Stimulated activated CD8-positive, alpha-beta memory T cell treated with anti-CD3 and anti-CD28 coated beads, Interleukin-7, amount 100 ng/mL, for 4 hours (primary cell): ENCODE results near the gene GCLM.
A peak's percentile ranks its signal among the peaks of the same experiment; 100 is the strongest.

Source experiments
- DNase-seq, 2 donors: peaks; one replicate each; pipeline ENCODE4 v3.0.0-alpha.2; 2020; ENCODE audit warnings: low read depth in 2 of 2

GCLM gene

DNA sequence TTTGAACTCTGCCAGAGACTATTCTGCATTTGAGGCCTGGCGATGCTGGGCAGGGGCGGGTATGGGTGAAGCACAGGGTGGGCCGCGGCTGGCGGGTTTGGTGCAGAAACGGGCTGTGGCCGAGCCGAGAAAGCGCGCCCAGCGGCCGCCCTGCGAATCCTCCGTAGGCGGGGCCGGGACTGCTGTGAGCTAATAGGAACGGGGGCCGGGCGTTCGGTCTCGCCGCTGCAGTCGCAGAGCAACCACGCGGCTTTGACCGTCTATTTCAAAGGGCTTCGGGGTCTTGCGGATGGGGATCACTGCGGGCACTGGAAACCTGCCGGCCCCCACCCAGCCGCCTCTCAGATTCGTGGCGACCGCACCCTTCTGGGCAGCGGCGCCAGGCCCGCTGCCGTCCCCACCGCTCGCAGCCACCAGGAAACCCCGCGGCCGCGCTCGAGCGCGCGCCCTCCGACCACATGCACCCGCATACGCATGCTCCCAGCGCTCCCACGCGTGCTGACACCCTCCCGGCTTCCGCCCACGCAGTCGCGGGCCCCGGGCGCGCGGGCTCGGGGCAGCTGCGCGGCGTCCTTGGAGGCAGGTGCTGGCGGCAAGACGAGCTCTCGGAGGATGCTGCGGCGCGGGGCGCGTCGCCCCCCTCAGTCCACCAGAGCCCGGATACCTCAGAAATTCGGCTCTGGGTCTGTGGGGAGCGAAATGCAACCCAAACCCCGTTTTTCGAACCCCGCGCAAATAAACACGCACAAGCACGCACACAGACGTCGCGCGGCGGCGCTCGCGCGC is 62.8 kb downstream of the GCLM start:
- DNase-seq = peak; percentile 73 to 84

DNA sequence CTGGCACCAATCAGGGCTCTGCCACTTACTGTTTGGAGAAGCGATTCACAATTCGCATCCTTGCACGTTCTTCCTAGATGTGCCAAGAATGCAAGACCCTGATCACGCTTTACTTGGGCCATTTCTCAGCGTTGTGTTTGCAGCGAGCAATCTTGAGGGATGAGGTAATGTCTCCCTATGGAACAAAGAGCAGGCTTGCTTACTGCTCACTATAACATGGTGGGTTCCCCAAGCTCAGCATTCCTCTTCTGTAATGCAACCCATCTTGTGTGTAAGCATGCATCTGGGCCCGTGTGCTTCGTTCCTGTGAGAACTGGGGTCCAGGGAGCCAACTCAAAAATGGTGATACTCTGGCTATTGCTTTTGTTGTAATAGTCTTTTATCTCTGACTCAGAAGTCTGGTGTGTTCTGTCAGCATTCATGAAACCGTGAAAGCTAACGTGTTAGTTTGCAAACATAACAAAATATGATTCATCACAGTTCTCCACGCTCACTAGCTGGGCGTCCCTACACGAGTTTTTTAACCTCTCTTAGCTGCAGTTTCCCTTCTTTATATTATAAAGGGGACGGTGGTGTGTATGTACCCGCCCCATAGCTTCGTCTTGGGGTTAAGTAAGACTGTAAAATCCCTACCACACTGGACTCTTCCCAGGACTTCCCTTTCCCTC is 63.6 kb downstream of the GCLM start:
- peak in 1 of 2 donors; percentile 27 for DNase-seq

DNA sequence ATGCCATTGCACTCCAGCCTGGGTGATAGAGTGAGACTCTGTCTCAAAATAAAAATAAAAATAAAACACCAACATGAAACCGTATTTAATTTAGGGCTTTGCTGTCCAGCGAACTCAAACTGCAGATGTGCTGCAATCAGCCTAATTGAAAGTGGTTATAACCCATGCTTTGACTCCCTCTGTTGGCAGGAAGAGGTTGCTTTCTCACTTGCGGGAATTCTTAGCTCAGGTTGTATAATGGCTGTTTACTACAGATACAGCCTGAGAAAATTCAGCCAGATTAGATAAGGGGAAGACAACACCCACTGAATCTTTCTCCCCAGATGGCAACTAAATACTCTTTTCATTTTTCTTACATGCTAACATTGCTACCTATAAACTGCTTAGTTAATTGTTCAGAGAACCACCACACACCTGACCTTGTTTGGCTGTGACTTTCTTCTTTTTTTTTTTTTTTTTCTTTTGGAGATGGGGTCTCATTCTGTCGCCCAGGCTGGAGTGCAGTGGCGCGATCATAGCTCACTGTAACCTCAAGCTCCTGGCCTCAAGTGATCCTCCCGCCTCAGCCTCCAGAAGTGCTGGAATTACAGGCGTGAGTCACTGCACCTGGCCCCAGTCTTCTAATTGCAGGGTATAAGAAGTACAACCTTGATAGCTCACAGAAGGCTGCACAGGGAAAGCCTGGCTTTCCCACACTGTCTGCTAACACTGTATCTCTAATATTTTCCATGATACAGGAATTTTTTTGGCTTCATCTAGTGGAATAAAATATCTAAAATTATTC is 64.8 kb downstream of the GCLM start:
- DNase-seq = peak in 1 of 2 donors; percentile 13

DNA sequence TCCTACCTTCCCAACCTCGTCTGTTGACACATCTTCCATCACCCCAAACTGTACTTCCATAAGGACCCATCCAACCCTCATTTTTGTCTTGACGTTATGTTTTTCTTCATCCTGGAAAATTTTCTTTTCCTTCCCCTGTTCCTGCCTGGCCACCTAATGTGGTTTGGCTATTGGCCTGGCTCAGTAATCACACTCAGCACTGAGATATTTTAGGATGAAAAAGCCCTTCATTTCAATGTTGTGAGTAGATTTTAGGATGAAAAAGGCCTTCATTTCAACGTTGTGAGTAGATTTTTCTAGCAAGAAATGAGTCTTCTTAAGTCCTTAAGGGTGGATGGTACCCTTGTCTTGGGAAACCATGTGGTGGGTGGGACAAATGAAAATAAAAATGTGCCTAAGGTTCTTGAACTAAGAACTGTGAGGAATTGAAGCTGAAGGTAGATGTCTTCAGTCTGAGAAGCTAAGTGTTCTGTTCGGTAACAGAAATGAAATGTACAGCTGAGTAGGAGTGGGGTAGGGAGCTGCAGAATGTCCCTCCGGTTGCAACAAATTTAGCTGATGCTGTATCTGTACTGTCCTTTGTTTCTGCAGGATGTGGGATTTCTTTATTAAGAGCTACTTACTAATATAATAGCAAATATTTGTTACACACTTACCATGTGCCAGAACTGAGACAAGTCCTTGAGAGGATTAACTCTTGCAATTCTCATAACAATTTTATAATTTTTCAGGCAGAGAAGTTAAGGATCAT is 66.3 kb downstream of the GCLM start:
- DNase-seq = no peak

DNA sequence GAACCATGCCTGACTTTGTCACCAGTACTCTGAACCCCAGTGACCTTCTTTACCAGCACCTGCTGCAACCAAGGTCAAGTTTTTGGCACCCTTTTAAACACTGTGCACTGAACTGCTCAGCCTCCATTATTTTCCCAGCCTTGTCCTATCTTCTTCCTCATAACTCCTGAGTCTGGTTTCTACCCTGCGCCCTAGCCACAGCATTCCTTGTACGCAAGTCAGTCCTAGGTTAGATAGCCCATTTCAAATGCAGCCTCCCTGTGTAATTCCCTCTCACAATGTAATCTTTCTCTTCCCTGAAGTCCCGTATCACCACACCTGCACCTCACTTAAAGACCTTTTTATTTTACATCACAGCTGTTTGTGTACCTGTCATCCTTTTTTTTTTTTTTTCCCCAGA is 67.5 kb downstream of the GCLM start:
- DNase-seq = no peak

DNA sequence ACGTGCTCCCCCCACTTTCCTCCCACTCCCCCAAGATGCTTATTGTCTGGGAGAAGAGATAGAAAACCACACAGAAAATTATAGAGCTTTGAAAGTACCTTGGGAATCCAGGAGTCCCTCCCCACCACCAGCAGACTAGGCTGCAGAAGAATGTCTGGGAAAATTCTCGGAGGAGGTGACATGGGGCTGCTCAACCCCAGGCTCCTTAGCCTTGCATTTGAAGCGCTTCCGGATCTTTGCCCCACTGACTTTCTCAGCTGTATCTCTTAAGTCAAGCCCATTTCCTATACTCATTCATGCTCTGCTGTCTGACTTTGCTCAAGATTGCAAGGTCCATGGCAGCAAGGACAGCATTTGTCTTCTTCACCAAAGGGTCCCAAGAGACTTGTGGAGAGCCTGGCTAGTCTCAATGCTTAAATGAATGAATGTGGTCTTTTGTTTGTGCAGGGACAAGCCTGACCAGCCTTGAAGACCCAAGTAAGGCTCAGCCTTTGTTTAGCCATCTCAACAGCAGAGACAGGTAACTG is 68.2 kb downstream of the GCLM start:
- no peak for DNase-seq

DNA sequence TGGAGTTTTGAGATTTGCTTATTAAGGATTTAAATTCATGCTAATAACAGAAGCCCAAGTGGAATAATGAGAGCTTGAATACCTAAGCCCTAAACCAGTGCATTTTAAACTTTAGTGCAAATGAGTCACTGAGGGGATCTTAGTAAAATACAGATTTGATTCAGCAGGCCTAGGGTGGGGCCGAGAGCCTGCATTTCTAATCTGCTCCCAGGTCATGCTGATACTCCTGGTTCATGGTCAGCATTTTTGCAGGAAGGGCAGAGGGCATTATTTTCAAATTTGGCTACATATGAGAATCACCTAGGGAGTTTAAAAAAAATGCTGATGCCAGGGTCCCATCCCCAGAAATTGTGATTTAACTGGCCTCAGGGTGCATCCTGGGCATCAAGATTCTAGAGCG is 69.5 kb downstream of the GCLM start:
- no peak for DNase-seq

DNA sequence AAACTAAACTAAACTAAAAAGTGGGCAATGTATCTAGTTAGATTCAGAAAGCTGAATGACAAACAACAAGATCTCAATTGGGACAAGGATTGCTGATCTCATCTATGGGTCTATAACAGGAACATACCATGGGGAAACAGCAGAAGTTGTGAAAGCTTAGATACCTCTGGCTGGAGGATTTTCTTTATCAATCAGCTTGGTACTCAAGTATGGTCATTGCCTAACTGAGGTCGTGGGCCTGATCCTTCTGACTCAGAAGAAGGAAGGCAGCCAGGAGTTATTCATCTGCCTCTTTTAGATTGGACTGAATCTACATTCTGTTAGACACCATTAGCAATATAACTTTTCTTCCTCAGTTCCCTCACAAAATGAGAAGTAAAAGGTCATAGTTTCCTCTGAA is 69.9 kb downstream of the GCLM start:
- DNase-seq = no peak

DNA sequence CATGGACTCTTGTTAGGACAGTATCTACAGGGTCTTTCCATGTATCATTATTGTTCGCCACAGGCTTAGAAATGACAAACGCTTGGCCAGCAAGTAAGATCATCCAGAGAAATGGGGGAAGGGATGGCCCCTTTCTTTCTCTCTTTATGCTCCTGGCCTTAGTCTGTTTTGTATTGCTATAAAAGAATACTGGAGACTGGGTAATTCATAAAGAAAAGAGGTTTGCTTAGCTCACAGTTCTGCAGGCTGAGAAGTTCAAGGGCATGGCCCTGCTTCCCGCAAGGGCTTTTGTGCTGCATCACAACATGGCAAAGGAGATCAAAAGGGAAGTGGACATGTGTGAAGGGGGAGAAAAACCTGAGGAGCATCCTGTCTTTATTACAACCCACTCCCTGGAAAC is 71.3 kb downstream of the GCLM start:
- no peak for DNase-seq
